Upper lobe of right lung (tissue), 1 donor: ENCODE data around the gene FER1L5. TPM values are rescaled to one million over a fixed set of nuclear protein-coding genes. Genes with fewer than 3 reads are reported as not detected.
A peak's percentile ranks its signal among the peaks of the same experiment; 100 is the strongest.
"Not testable (repeated sequence)": the region's sequence is repeated elsewhere in the genome, so short reads cannot be mapped to it uniquely, and the experiment has no call there.

Experiments
- ATAC-seq: fragments of 200-7000 bp; cut with Tn5 transposase; one replicate; pipeline ENCODE4 v1.9.1; 2020; ENCODE audit warnings: mild to moderate bottlenecking, moderate library complexity
- DNase-seq: peaks from one replicate; pipeline ENCODE4 v3.0.0-alpha.2; 2020
- H3K27ac ChIP-seq: fragments of 200-600 bp; one replicate; pipeline ENCODE4 v1.8.0; 2022
- H3K27me3 ChIP-seq: fragments of 200-600 bp; one replicate; pipeline ENCODE4 v1.8.0; 2022; ENCODE audit warnings: mild to moderate bottlenecking
- H3K36me3 ChIP-seq: fragments of 200-600 bp; one replicate; pipeline ENCODE4 v1.8.0; 2022
- H3K4me1 ChIP-seq: fragments of 200-600 bp; one replicate; pipeline ENCODE4 v1.8.0; 2022
- H3K4me3 ChIP-seq: fragments of 200-600 bp; one replicate; pipeline ENCODE4 v1.8.0; 2022; ENCODE audit warnings: mild to moderate bottlenecking
- H3K9me3 ChIP-seq: fragments of 200-600 bp; one replicate; pipeline ENCODE4 v1.8.0; 2022
- CTCF ChIP-seq: fragments of 200-600 bp; IDR thresholded peaks from one replicate; pipeline ENCODE4 v1.8.0; 2022; ENCODE audit warnings: antibody characterized with exemption
- intact Hi-C: fragments of 100-400 bp; cut with DNase I; formaldehyde crosslinking; loops from one replicate; pipeline ENCODE4 v1.11.0; 2022
- total RNA-seq: library from RNA; stranded (reverse); fragmentation: NEBNext Ultra II Directional; extraction: Animal tissue kit (Norgen Biotek cat#: 25700); gene quantifications from one replicate; pipeline ENCODE4 v1.2.1, GENCODE V29; 2021
- donor health status: DM: no; HTN: yes; CAD: no; lungs with severe emphysema.

FER1L5 gene
- total RNA-seq, 1 donor from 2014 or later = 0.14 TPM

GRCh38 chr2:96651793-96652192, 9.2 kb downstream of the FER1L5 start:
- H3K36me3 ChIP-seq = no peaks in the 10 kb centered on the region
- DNase-seq (no peak), ATAC-seq (no peak)
- intact Hi-C loops = no loop called here
- TF ChIP-seq CTCF = no peak
- no peak overlapping the region for H3K27ac ChIP-seq
- no peaks in the 10 kb centered on the region for H3K4me1 ChIP-seq
- no peak overlapping the region for H3K4me3 ChIP-seq
- H3K9me3 ChIP-seq = no peaks in the 10 kb centered on the region
- no peaks in the 10 kb centered on the region for H3K27me3 ChIP-seq

GRCh38 chr2:96654791-96655190, 12.2 kb downstream of the FER1L5 start:
- H3K27ac ChIP-seq, H3K4me1 ChIP-seq, H3K36me3 ChIP-seq, H3K9me3 ChIP-seq, H3K4me3 ChIP-seq, ATAC-seq, H3K27me3 ChIP-seq, DNase-seq, intact Hi-C loops: not testable (repeated sequence)

GRCh38 chr2:96655526-96655925, 13.0 kb downstream of the FER1L5 start:
- ATAC-seq (peak; percentile 42), DNase-seq (no peak)
- intact Hi-C loops = no loop called here
- no peak overlapping the region for H3K4me3 ChIP-seq
- no peaks in the 10 kb centered on the region for H3K36me3 ChIP-seq
- no peak overlapping the region for H3K27ac ChIP-seq
- H3K4me1 ChIP-seq = no peaks in the 10 kb centered on the region
- no peak for TF ChIP-seq CTCF
- H3K9me3 ChIP-seq = no peaks in the 10 kb centered on the region
- H3K27me3 ChIP-seq = no peaks in the 10 kb centered on the region

- Histone ChIP-seq H3K27me3 (no peaks in the 10 kb centered on the region), H3K4me3 (no peak overlapping the region), H3K36me3 (no peaks in the 10 kb centered on the region), H3K4me1 (no peaks in the 10 kb centered on the region), H3K27ac (no peak overlapping the region), H3K9me3 (no peaks in the 10 kb centered on the region)
- TF ChIP-seq CTCF = no peak
- intact Hi-C loops = no loop called here
- ATAC-seq = no peak
- no peak for DNase-seq
These were observed 14.0 kb downstream of the FER1L5 start for GRCh38 chr2:96656540-96656939.

GRCh38 chr2:96661324-96661723, 18.8 kb downstream of the FER1L5 start:
- Histone ChIP-seq H3K9me3 (no peaks in the 10 kb centered on the region), H3K36me3 (no peaks in the 10 kb centered on the region), H3K27ac (no peak overlapping the region), H3K27me3 (no peaks in the 10 kb centered on the region), H3K4me1 (peaks cover 10% of the 10 kb centered on the region), H3K4me3 (no peak overlapping the region)
- TF ChIP-seq CTCF = no peak
- ATAC-seq = no peak
- DNase-seq = no peak
- intact Hi-C loops = no loop called here

- no peaks in the 10 kb centered on the region for H3K9me3 ChIP-seq
- DNase-seq (no peak), ATAC-seq (no peak)
- no peaks in the 10 kb centered on the region for H3K27me3 ChIP-seq
- H3K4me3 ChIP-seq = no peak overlapping the region
- no peak for TF ChIP-seq CTCF
- H3K36me3 ChIP-seq = no peaks in the 10 kb centered on the region
- intact Hi-C loops = no loop called here
- H3K4me1 ChIP-seq = peaks cover 10% of the 10 kb centered on the region
- H3K27ac ChIP-seq = no peak overlapping the region
These were observed 19.8 kb downstream of the FER1L5 start for GRCh38 chr2:96662360-96662759.
